Gastroesophageal sphincter (tissue), 4 donors: ENCODE data around the gene RHBDD1. TPM values are rescaled to one million over a fixed set of nuclear protein-coding genes. Genes with fewer than 3 reads are reported as not detected.

Experiments used
- ATAC-seq: fragments of 150-250 bp; one replicate; pipeline ENCODE4 v1.9.1; 2016; ENCODE audit warnings: mild to moderate bottlenecking, moderate library complexity
- H3K27ac ChIP-seq, 4 donors: fragments of 200-600 bp; sonication (generic) in 3 of 4; 1 replicate in 3 of 4; 2 replicates in 1 of 4; pipeline ENCODE4 v1.5.1; 2016 to 2019
- H3K27me3 ChIP-seq: fragments of 200-600 bp; sonication (generic); one replicate; pipeline ENCODE4 v1.5.1; 2019
- H3K36me3 ChIP-seq, 2 donors: fragments of 200-600 bp; sonication (generic); one replicate each; pipeline ENCODE4 v1.5.1; 2019; ENCODE audit warnings: control low read depth in 1 of 2
- H3K4me1 ChIP-seq, 3 donors: fragments of 200-600 bp; sonication (generic); 1 replicate in 2 of 3; 2 replicates in 1 of 3; pipeline ENCODE4 v1.5.1; 2016 to 2019; ENCODE audit warnings: control low read depth in 2 of 3
- H3K4me3 ChIP-seq, 2 donors: fragments of 200-600 bp; sonication (generic); one replicate each; pipeline ENCODE4 v1.5.1; 2019; ENCODE audit warnings: mild to moderate bottlenecking in 1 of 2, moderate library complexity in 1 of 2
- H3K9me3 ChIP-seq, 3 donors: fragments of 200-600 bp; sonication (generic); one replicate each; pipeline ENCODE4 v1.5.1; 2017 to 2019; ENCODE audit warnings: control low read depth in 2 of 3
- EP300 ChIP-seq: sonication (generic); formaldehyde crosslinking; IDR thresholded peaks from one replicate; pipeline ENCODE4 v1.6.1; 2017; ENCODE audit warnings: antibody characterized with exemption, mild to moderate bottlenecking
- POLR2A ChIP-seq, 2 donors: fragments of 450-650 bp; IDR thresholded peaks; one replicate each; pipeline ENCODE4 v1.6.1; 2017; ENCODE audit warnings: antibody characterized with exemption in 2 of 2, mild to moderate bottlenecking in 2 of 2, moderate library complexity in 1 of 2
- POLR2AphosphoS5 ChIP-seq: sonication (generic); formaldehyde crosslinking; IDR thresholded peaks from one replicate; pipeline ENCODE4 v1.6.1; 2017; ENCODE audit warnings: antibody characterized with exemption
- WGBS, 2 donors: methylation state at CpG; one replicate each; pipeline ENCODE4 v1.1.5; 2018; ENCODE audit warnings: low coverage in 1 of 2; 5-methylcytosine and 5-hydroxymethylcytosine counted together
- total RNA-seq, 4 donors: library from RNA; depleted of rRNA; stranded (reverse); fragments of >200 nt; gene quantifications; one replicate each; pipeline ENCODE4 v1.1.0, GENCODE V29; 2016
- TF ChIP-seq, protein P1 (sequence below), 4 experiments: fragments of 200-600 bp in 2 of 4; fragments of 450-650 bp in 2 of 4; sonication (generic) in 1 of 4; IDR thresholded peaks; one replicate each; pipeline ENCODE4 v1.5.1; 2017 to 2019; ENCODE audit warnings: antibody characterized with exemption in 4 of 4, mild to moderate bottlenecking in 2 of 4, moderate library complexity in 2 of 4

Gene RHBDD1
- total RNA-seq, 4 donors from 2014 or later, result 22.2 to 35.2 (median 24.7) TPM

DNA sequence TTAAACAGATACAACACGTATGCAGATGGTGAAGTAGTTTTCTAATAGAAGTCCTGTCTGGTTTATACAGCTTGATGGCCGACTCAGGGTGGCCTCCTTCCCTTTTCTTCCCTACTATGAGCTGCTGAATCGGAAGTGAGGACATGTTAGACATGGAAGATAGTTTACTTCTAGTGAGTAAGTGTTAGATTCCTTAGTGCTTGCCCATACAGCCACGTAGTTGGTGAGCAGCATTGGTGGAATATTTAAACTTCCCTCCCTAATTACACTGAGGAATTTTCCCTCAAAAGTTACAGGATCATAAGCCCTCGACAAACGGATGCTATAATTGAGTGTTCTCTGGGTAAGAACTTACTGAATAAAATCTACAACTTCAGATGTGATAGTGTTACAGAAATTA lies 52.1 kb downstream of the RHBDD1 start:
- H3K36me3 ChIP-seq, result no peaks in the 10 kb centered on the region
- 64 to 74% methylated on average over 4 to 6 of the region's 6 CpGs for WGBS, 2 donors
- no peak overlapping the region for H3K27ac ChIP-seq
- H3K4me1 ChIP-seq, result peaks cover 0 to 6% (median 0%) of the 10 kb centered on the region in 3 donors
- H3K9me3 ChIP-seq, result no peaks in the 10 kb centered on the region
- H3K4me3 ChIP-seq, result no peak overlapping the region
- TF ChIP-seq, protein P1, sequence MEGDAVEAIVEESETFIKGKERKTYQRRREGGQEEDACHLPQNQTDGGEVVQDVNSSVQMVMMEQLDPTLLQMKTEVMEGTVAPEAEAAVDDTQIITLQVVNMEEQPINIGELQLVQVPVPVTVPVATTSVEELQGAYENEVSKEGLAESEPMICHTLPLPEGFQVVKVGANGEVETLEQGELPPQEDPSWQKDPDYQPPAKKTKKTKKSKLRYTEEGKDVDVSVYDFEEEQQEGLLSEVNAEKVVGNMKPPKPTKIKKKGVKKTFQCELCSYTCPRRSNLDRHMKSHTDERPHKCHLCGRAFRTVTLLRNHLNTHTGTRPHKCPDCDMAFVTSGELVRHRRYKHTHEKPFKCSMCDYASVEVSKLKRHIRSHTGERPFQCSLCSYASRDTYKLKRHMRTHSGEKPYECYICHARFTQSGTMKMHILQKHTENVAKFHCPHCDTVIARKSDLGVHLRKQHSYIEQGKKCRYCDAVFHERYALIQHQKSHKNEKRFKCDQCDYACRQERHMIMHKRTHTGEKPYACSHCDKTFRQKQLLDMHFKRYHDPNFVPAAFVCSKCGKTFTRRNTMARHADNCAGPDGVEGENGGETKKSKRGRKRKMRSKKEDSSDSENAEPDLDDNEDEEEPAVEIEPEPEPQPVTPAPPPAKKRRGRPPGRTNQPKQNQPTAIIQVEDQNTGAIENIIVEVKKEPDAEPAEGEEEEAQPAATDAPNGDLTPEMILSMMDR (IDR thresholded peaks at IDR 0.05), result no peak
- TF ChIP-seq EP300, result no peak
- TF ChIP-seq POLR2AphosphoS5, result no peak
- ATAC-seq, result no peak
- no peaks in the 10 kb centered on the region for H3K27me3 ChIP-seq

DNA sequence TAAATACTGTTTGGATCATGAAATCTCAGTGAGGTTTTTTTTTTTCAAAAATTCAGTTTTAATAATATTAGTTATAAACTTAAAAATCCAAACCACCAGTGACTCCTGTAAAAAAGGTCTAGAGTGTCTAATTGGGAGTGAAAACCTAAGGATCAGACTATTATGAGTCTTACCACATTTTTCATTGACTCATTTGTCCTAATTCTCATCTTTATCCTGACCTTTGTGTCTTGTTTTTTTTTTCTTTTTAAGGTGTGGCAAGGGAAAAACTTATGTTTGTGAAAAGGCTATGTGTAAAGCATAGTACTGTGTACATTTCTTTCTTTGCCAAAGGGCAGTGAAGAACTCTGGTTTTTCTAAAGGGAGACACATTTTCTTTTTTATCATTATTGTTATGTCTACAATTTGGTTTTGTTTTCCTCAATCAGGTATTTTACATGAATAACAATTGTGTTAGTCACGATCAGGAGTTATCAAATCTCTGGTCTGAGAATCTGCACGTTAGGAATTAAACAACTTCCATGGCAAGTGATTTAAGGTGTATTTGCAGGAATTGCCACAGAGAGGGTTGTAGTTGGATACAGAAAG lies 52.6 kb downstream of the RHBDD1 start:
- no peaks in the 10 kb centered on the region for H3K36me3 ChIP-seq
- WGBS, 2 donors, result 81 to 90% methylated on average over 2 of the region's 2 CpGs
- no peak for ATAC-seq
- H3K4me1 ChIP-seq, result peaks cover 0 to 6% (median 0%) of the 10 kb centered on the region in 3 donors
- no peaks in the 10 kb centered on the region for H3K27me3 ChIP-seq
- TF ChIP-seq POLR2A (IDR thresholded peaks at IDR 0.05) (no peak), POLR2AphosphoS5 (no peak), EP300 (no peak)
- TF ChIP-seq, protein P1 (IDR thresholded peaks at IDR 0.05), result no peak
- H3K9me3 ChIP-seq, result no peaks in the 10 kb centered on the region
- H3K4me3 ChIP-seq, result no peak overlapping the region
- no peak overlapping the region for H3K27ac ChIP-seq

DNA sequence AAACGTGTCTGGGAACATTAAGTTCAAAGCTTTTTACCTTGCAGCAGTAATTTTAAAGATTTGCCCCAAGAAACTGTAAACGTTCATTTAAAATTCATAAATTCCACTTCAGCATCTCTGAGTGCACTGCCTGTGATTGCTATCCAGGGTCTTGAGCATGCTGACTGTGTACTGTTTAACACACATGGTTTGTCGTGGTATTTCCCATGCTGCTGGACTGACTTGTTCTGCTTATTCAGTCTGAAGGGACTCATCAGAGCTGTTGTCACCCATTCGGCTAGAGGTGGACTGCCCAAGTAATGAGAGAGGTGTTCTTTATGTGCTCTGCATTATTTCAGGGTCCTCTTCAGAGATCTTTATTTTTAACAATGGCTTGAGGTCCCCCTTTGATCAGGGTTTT lies 53.1 kb downstream of the RHBDD1 start:
- WGBS, 2 donors, result 81 to 85% methylated on average over 3 to 4 of the region's 4 CpGs
- peaks cover 0 to 6% (median 0%) of the 10 kb centered on the region in 3 donors for H3K4me1 ChIP-seq
- no peaks in the 10 kb centered on the region for H3K36me3 ChIP-seq
- H3K4me3 ChIP-seq, result no peak overlapping the region
- ATAC-seq, result no peak
- H3K27me3 ChIP-seq, result no peaks in the 10 kb centered on the region
- TF ChIP-seq EP300 (no peak), POLR2A (IDR thresholded peaks at IDR 0.05) (no peak), POLR2AphosphoS5 (no peak)
- TF ChIP-seq, protein P1 (IDR thresholded peaks at IDR 0.05), result no peak
- no peaks in the 10 kb centered on the region for H3K9me3 ChIP-seq
- H3K27ac ChIP-seq, result no peak overlapping the region

DNA sequence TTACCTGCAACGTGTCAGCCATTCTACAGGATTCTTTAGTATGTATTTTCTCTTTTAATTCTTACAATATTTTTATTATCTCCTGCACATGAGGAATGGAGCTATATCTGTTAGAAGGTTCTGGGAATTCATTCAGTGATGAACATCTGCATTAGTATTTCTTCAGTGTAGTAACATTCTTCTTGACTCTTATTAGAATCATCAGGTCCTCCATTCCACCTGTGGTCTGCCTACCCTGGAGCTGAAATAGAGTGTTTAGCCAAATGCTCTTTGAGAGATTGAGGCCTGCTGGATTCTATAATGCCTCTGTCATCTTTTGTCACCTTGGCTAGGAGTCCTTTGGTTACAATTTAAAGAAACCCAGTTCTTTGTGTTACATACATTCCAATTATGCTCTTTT lies 54.4 kb downstream of the RHBDD1 start:
- TF ChIP-seq POLR2AphosphoS5 (no peak), EP300 (no peak), POLR2A (IDR thresholded peaks at IDR 0.05) (no peak)
- TF ChIP-seq, protein P1 (IDR thresholded peaks at IDR 0.05), result no peak
- H3K9me3 ChIP-seq, result no peaks in the 10 kb centered on the region
- no peaks in the 10 kb centered on the region for H3K27me3 ChIP-seq
- peaks cover 0 to 11% (median 0%) of the 10 kb centered on the region in 3 donors for H3K4me1 ChIP-seq
- no peak overlapping the region for H3K27ac ChIP-seq
- H3K4me3 ChIP-seq, result no peak overlapping the region
- no peaks in the 10 kb centered on the region for H3K36me3 ChIP-seq
- WGBS, 2 donors, result 67 to 88% methylated on average over 1 of the region's 1 CpG
- ATAC-seq, result no peak

DNA sequence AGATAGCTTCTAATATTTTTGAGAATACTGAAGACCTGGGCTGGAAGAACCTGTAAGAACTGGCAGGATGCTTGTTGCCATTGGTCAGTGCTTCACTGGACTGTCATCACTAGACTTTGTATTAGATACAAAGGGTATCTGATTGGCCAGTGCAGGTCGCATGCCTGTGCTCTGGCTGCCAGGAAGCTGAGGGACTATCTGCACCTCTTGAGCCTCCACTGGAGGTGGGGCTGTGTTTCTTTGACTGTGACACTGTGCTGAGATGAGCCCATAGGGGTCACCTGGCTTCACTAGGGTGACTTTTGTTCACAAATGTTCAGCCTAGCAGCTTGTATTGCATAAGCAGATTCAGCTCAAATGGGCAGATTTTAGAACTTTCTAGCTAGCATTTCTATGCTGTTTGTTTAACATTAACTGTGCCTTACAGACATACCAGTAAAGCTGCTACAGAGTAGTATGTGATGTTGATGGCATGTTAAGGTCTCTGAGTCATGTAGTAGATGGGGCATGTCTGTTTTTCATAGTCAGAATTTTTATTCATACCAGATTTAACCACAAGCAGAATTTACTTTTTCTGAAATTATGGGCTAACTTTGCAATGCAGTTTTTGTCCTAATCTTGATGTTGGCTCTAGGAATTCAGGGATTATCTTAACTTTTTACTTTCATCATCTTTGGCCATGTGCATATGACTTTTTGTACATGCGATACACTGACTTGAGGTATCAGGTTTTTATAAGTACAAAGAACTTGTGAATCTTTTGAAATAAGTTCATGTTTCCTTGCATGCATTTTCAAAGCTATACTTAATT lies 56.1 kb downstream of the RHBDD1 start:
- Histone ChIP-seq H3K27ac (no peak overlapping the region), H3K27me3 (no peaks in the 10 kb centered on the region), H3K4me3 (no peak overlapping the region), H3K4me1 (peaks cover 0 to 21% (median 0%) of the 10 kb centered on the region in 3 donors), H3K36me3 (peaks cover 0 to 2% of the 10 kb centered on the region in 2 donors), H3K9me3 (no peaks in the 10 kb centered on the region)
- TF ChIP-seq POLR2AphosphoS5 (no peak), POLR2A (IDR thresholded peaks at IDR 0.05) (no peak), EP300 (no peak)
- TF ChIP-seq, protein P1 (IDR thresholded peaks at IDR 0.05), result no peak
- no peak for ATAC-seq
- 80% methylated on average over 1 of the region's 2 CpGs; no CpG with 5 or more reads in 1 of the 2 donors for WGBS, 2 donors
